ENCODE measurements around the gene LYSET. TPM values are rescaled to one million over a fixed set of nuclear protein-coding genes. Genes with fewer than 3 reads are reported as not detected.
A peak's percentile ranks its signal among the peaks of the same experiment; 100 is the strongest.

The LYSET gene
- total RNA-seq, 1 donor from 2014 or later = 21.7 TPM

DNA sequence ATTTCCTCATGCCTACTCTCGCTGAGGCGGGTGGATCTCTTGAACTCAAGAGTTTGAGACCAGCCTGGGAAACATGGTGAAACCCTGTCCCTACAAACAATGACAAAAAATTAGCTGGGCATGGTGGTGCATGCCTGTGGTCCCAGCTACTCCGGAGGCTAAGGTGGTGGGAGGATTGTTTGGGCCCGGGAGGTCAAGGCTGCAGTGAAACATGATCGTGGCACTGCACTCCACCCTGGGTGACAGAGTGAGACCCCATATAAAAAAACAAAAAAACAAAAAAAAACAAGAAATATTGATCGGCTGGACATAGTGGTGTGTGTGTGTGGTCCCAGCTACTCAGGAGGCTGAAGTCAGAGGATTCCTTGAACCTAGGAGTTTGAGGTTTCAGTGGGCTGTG, 9.6 kb upstream of the LYSET start:
- TF ChIP-seq CTCF (conservative IDR thresholded peaks at IDR 0.05) = no peak
- DNase-seq (ENCODE audit: extremely low spot score, unreplicated experiment) = no peak
- no peaks in the 10 kb centered on the region for H3K9me3 Mint-ChIP-seq
- H3K27me3 Mint-ChIP-seq = no peaks in the 10 kb centered on the region
- peaks cover 8% of the 10 kb centered on the region for H3K4me1 Mint-ChIP-seq (ENCODE audit: unreplicated experiment)
- H3K27ac Mint-ChIP-seq = no peak overlapping the region
- H3K36me3 Mint-ChIP-seq = no peaks in the 10 kb centered on the region
- no peak overlapping the region for H3K4me3 Mint-ChIP-seq

DNA sequence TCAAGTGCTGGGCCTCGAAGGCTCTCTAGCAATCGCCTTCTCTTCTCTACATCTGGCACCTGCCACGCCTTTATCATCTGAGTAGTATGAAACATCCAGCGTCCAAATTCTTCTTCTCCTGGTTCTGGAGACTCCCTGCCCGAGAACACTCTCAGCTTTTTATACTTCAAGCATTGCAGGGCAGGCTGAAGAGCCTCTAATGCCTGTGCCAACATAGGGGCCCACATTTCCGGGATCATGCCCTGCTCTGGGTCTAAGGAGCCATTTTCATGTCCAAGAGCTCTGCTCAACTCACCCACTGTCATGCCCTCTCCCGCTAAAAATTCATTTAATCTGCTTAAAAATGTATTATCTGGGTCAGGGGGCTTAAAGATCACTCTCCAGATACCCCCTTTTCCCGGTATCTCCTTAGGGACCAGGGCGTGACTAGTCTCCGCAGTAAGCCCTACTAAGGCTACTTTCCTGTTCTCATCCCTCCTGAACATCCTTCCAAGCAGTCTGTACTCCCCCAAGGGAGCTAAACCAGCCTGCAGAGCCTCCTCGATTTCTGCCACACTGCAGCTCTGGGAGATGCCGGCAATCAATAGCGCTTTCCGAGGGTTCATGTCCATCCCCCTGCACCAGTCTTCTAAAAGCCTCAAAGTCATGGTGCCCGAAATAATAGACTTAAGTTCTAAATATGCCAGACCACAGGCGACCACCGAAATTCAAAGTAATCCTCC, 1.4 kb upstream of the LYSET start:
- no peak for TF ChIP-seq CTCF (conservative IDR thresholded peaks at IDR 0.05)
- Mint-ChIP-seq H3K27me3 (no peaks in the 10 kb centered on the region), H3K4me1 (ENCODE audit: unreplicated experiment) (peaks cover 21% of the 10 kb centered on the region), H3K36me3 (no peaks in the 10 kb centered on the region), H3K27ac (peak overlapping the region; percentile 89), H3K4me3 (peak overlapping the region; percentile 93), H3K9me3 (no peaks in the 10 kb centered on the region)
- no peak for DNase-seq (ENCODE audit: extremely low spot score, unreplicated experiment)

GRCh38 chr14:93185349-93185720, 218 bp downstream of the LYSET start:
- peak overlapping the region; percentile 93 for H3K27ac Mint-ChIP-seq
- H3K36me3 Mint-ChIP-seq = no peaks in the 10 kb centered on the region
- peak overlapping the region; percentile 93 for H3K4me3 Mint-ChIP-seq
- no peak for DNase-seq (ENCODE audit: extremely low spot score, unreplicated experiment)
- no peak for TF ChIP-seq CTCF (conservative IDR thresholded peaks at IDR 0.05)
- peaks cover 21% of the 10 kb centered on the region for H3K4me1 Mint-ChIP-seq (ENCODE audit: unreplicated experiment)
- no peaks in the 10 kb centered on the region for H3K9me3 Mint-ChIP-seq
- H3K27me3 Mint-ChIP-seq = no peaks in the 10 kb centered on the region

DNA sequence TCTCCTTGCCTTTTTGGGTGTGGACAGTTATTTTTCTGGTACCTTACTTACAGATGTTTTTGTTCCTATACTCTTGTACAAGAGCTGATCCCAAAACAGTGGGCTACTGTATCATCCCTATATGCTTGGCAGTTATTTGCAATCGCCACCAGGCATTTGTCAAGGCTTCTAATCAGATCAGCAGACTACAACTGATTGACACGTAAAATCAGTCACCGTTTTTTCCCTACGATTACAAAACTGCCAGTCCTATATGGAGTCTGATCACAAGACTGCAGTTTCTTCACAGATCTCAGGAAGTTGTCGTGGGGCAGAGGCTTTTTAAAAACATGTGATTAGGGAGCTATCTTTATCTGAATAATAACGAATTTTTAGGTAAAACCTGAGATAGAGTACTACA, 1.3 kb downstream of the LYSET start:
- H3K4me3 Mint-ChIP-seq = peak overlapping the region; percentile 78
- peaks cover 21% of the 10 kb centered on the region for H3K4me1 Mint-ChIP-seq (ENCODE audit: unreplicated experiment)
- H3K9me3 Mint-ChIP-seq = no peaks in the 10 kb centered on the region
- H3K36me3 Mint-ChIP-seq = no peaks in the 10 kb centered on the region
- peak overlapping the region; percentile 32 for H3K27ac Mint-ChIP-seq
- H3K27me3 Mint-ChIP-seq = no peaks in the 10 kb centered on the region
- TF ChIP-seq CTCF (conservative IDR thresholded peaks at IDR 0.05) = no peak
- DNase-seq (ENCODE audit: extremely low spot score, unreplicated experiment) = no peak

GRCh38 chr14:93186956-93187355, 1.8 kb downstream of the LYSET start:
- Mint-ChIP-seq H3K27me3 (no peaks in the 10 kb centered on the region), H3K4me3 (no peak overlapping the region), H3K36me3 (no peaks in the 10 kb centered on the region), H3K9me3 (no peaks in the 10 kb centered on the region), H3K27ac (no peak overlapping the region), H3K4me1 (ENCODE audit: unreplicated experiment) (peaks cover 21% of the 10 kb centered on the region)
- TF ChIP-seq CTCF (conservative IDR thresholded peaks at IDR 0.05) = no peak
- no peak for DNase-seq (ENCODE audit: extremely low spot score, unreplicated experiment)

Data from type B pancreatic cell (in vitro differentiated cells).